ENCODE results near the gene HDAC7.

Gene HDAC7

GRCh38 chr12:47841910-47842309, 22.2 kb upstream of the HDAC7 start:
- no peak for TF ChIP-seq CTCF (IDR thresholded peaks at IDR 0.05; ENCODE audit: borderline replicate concordance, insufficient read depth, low read depth, low read length)
- H3K4me3 ChIP-seq (ENCODE audit: low read depth, low read length): no peak overlapping the region

- no peak overlapping the region for H3K4me3 ChIP-seq (ENCODE audit: low read depth, low read length)
- no peak for TF ChIP-seq CTCF (IDR thresholded peaks at IDR 0.05; ENCODE audit: borderline replicate concordance, insufficient read depth, low read depth, low read length)
Measured at GRCh38 chr12:47841501-47841900, 21.8 kb upstream of the HDAC7 start.

GRCh38 chr12:47840571-47840970, 20.9 kb upstream of the HDAC7 start:
- no peak for TF ChIP-seq CTCF (IDR thresholded peaks at IDR 0.05; ENCODE audit: borderline replicate concordance, insufficient read depth, low read depth, low read length)
- H3K4me3 ChIP-seq (ENCODE audit: low read depth, low read length): no peak overlapping the region

DNA sequence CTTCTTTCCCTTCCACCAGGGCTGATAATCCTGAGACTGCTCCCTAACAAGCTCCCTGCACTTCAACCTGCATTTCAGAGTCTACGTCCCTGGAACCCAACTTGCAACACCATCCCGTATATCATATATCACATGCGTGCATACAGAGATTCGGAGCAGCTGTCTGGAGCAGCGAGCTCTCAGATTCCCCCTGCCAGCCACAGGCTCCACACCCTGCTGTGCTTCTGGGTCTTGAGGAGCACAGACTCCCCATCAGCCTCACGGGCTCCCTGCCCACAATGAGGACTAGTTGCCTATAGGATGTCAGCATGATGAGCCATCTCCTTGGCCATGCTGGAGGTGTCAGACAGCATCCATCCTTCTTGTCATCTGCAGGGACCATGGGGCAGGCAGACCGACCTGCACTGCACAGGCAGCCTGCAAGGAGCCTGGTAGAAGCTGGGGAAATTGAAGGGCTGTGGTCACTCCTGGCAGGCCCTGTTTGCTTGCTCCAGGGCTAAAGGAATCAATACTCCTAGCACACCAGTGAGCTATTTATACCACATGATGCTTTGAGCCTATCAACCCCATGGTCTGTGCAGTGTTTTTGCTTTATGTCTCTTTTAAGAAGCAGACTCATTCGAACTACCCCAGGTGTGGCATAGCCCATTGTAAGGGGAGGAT, 19.6 kb upstream of the HDAC7 start:
- no peak overlapping the region for H3K4me3 ChIP-seq (ENCODE audit: low read depth, low read length)
- TF ChIP-seq CTCF (IDR thresholded peaks at IDR 0.05; ENCODE audit: borderline replicate concordance, insufficient read depth, low read depth, low read length): no peak

GRCh38 chr12:47838286-47838931, 18.7 kb upstream of the HDAC7 start:
- peak; percentile 47; the same call in 1 of the 2 replicates for TF ChIP-seq CTCF (IDR thresholded peaks at IDR 0.05; ENCODE audit: borderline replicate concordance, insufficient read depth, low read depth, low read length)
- H3K4me3 ChIP-seq (ENCODE audit: low read depth, low read length): no peak overlapping the region

- no peak overlapping the region for H3K4me3 ChIP-seq (ENCODE audit: low read depth, low read length)
Measured at GRCh38 chr12:47837190-47838171, 17.8 kb upstream of the HDAC7 start.

More at GRCh38 chr12:47837190-47838171, 17.8 kb upstream of the HDAC7 start:
- TF ChIP-seq CTCF (IDR thresholded peaks at IDR 0.05; ENCODE audit: borderline replicate concordance, insufficient read depth, low read depth, low read length): peak; percentile 74
